B cell (primary cell): ENCODE measurements around the gene SDF2L1. TPM values are rescaled to one million over a fixed set of nuclear protein-coding genes. Genes with fewer than 3 reads are reported as not detected.

Experiments used
- ATAC-seq: fragments of 200-7000 bp; cut with Tn5 transposase; one replicate; pipeline ENCODE4 v1.10.0; 2021; ENCODE audit warnings: low read depth, mild to moderate bottlenecking, moderate number of reproducible peaks, moderate library complexity
- CTCF ChIA-PET: fragments of 350-600 bp; sonication (Branson Sonifier 250); formaldehyde crosslinking; loops from one replicate; lab custom pipeline; 2021; ENCODE audit warnings: antibody characterized with exemption, inconsistent platforms; lab: Charles Lee
- POLR2A ChIA-PET: fragments of 350-600 bp; sonication (Branson Sonifier 250); formaldehyde crosslinking; loops from one replicate; lab custom pipeline; 2021; ENCODE audit warnings: antibody characterized with exemption; lab: Charles Lee
- DNase-seq: peaks from one replicate; pipeline ENCODE4 v3.0.0; 2013
- H2AFZ ChIP-seq: 2 replicates; pipeline ENCODE4 v1.6.1; 2012; ENCODE audit warnings: mild to moderate bottlenecking, low read depth, low read length; ENCODE audit not compliant: insufficient read depth, poor library complexity, severe bottlenecking
- H3K27ac ChIP-seq, 2 donors: 1 replicate in 1 of 2; 2 replicates in 1 of 2; pipeline ENCODE4 v1.5.1; 2012 to 2013; ENCODE audit warnings: low read length in 2 of 2, mild to moderate bottlenecking in 2 of 2, moderate library complexity in 1 of 2
- H3K27me3 ChIP-seq, 4 experiments: fragments of 200-600 bp in 1 of 4; sonication (generic) in 1 of 4; replicated peaks in 1 of 4; 1 replicate in 2 of 4; 2 replicates in 2 of 4; pipeline versions ENCODE4 v1.6.1 to v1.7.0; 2013 to 2016; ENCODE audit warnings: low read length in 3 of 4, mild to moderate bottlenecking in 2 of 4, mixed read lengths in 1 of 4, moderate library complexity in 1 of 4; ENCODE audit not compliant: insufficient read depth in 4 of 4, control insufficient read depth in 3 of 4; ENCODE audit errors: control extremely low read depth in 1 of 4
- H3K36me3 ChIP-seq, 2 experiments: replicated peaks in 1 of 2; 1 replicate in 1 of 2; 2 replicates in 1 of 2; pipeline versions ENCODE4 v1.6.1 to v1.7.1; 2013; ENCODE audit warnings: low read length in 1 of 2; ENCODE audit not compliant: insufficient read depth in 2 of 2, control insufficient read depth in 1 of 2; ENCODE audit errors: control extremely low read depth in 1 of 2, extremely low read depth in 1 of 2
- H3K4me1 ChIP-seq, 2 donors: fragments of 200-600 bp in 1 of 2; sonication (generic) in 1 of 2; 1 replicate in 1 of 2; 2 replicates in 1 of 2; pipeline versions ENCODE4 v1.5.1 to v1.6.1; 2013 to 2017; ENCODE audit warnings: low read length in 2 of 2; ENCODE audit not compliant: control insufficient read depth in 2 of 2, insufficient read depth in 2 of 2
- H3K4me2 ChIP-seq: replicated peaks from 2 replicates; pipeline ENCODE3; 2012; ENCODE audit warnings: mild to moderate bottlenecking, low read depth, low read length; ENCODE audit not compliant: poor library complexity, severe bottlenecking
- H3K4me3 ChIP-seq, 5 experiments: fragments of 200-600 bp in 1 of 5; sonication (generic) in 1 of 5; 1 replicate in 3 of 5; 2 replicates in 2 of 5; pipeline versions ENCODE4 v1.5.1 to v1.7.0; 2011 to 2016; ENCODE audit warnings: low read length in 4 of 5, mild to moderate bottlenecking in 4 of 5, low read depth in 2 of 5, control low read depth in 1 of 5, moderate library complexity in 1 of 5; ENCODE audit not compliant: insufficient read depth in 1 of 5; ENCODE audit errors: control extremely low read depth in 1 of 5, extremely low read depth in 1 of 5
- H3K79me2 ChIP-seq: fragments of 200-600 bp; sonication (generic); one replicate; pipeline ENCODE4 v1.6.0; 2016; ENCODE audit warnings: low read length; ENCODE audit not compliant: control insufficient read depth, insufficient read depth
- H3K9ac ChIP-seq: fragments of 200-600 bp; sonication (generic); 2 replicates; pipeline ENCODE4 v1.6.1; 2017; ENCODE audit warnings: mild to moderate bottlenecking, low read length, moderate library complexity
- H3K9me3 ChIP-seq, 3 donors: one replicate each; pipeline versions ENCODE4 v1.6.1 to v1.7.1; 2013; ENCODE audit warnings: low read length in 2 of 3; ENCODE audit not compliant: control insufficient read depth in 2 of 3, insufficient read depth in 1 of 3; ENCODE audit errors: control extremely low read depth in 1 of 3
- H4K20me1 ChIP-seq: 2 replicates; pipeline ENCODE4 v1.6.0; 2012; ENCODE audit warnings: mild to moderate bottlenecking, low read length; ENCODE audit not compliant: insufficient read depth, control insufficient read depth, poor library complexity, severe bottlenecking
- H3K27ac Mint-ChIP-seq: one replicate; pipeline ENCODE4 v1.8.0; 2021; ENCODE audit warnings: mixed read lengths
- H3K27me3 Mint-ChIP-seq: one replicate; pipeline ENCODE4 v1.8.0; 2021; ENCODE audit warnings: mixed read lengths
- H3K4me1 Mint-ChIP-seq: one replicate; pipeline ENCODE4 v1.8.0; 2021; ENCODE audit warnings: mixed read lengths
- H3K4me3 Mint-ChIP-seq: one replicate; pipeline ENCODE4 v1.8.0; 2021; ENCODE audit warnings: mixed read lengths
- H3K9me3 Mint-ChIP-seq: one replicate; pipeline ENCODE4 v1.8.0; 2022; ENCODE audit warnings: mixed read lengths; ENCODE audit not compliant: insufficient read depth
- EZH2 ChIP-seq: IDR thresholded peaks from 2 replicates; pipeline ENCODE4 v1.6.1; 2012; ENCODE audit warnings: borderline replicate concordance, low read depth, mild to moderate bottlenecking, moderate library complexity, low read length; ENCODE audit not compliant: insufficient read depth, poor library complexity, severe bottlenecking
- WGBS: methylation state at CpG from one replicate; pipeline ENCODE4 v1.1.5; 2013; ENCODE audit warnings: missing lambda C conversion rate; ENCODE audit not compliant: insufficient coverage; 5-methylcytosine and 5-hydroxymethylcytosine counted together
- intact Hi-C: fragments of 100-400 bp; cut with micrococcal nuclease; formaldehyde crosslinking; loops from one replicate; pipeline ENCODE4 v1.10.0; 2022
- polyA plus RNA-seq: library from polyadenylated mRNA; depleted of rRNA; stranded (reverse); fragments of >200 nt; gene quantifications from 2 replicates; pipeline ENCODE4 v1.2.3, GENCODE V29; 2012
- total RNA-seq, 2 donors: library from RNA; stranded (reverse); fragments of 120-200 nt in 1 of 2; gene quantifications; 1 replicate in 1 of 2; 2 replicates in 1 of 2; pipeline versions ENCODE4 v1.2.3 to v1.2.4, GENCODE V29; 2013 to 2022
- TF ChIP-seq, protein P1 (sequence below): fragments of 200-600 bp; IDR thresholded peaks from one replicate; pipeline ENCODE4 v1.8.0; 2022; ENCODE audit warnings: antibody characterized with exemption, mild to moderate bottlenecking

Gene SDF2L1
- total and polyA plus RNA-seq, 2 donors (not counting 1 experiment from before 2014, with no cell fraction given) = 15.2 to 23.5 TPM

GRCh38 chr22:21624120-21624879 is 17.8 kb upstream of the SDF2L1 start:
- Histone ChIP-seq H4K20me1 (peaks cover 91% of the 10 kb centered on the region), H3K27me3 (no peaks in the 10 kb centered on the region), H3K36me3 (peaks cover 0 to 55% of the 10 kb centered on the region in 2 experiments), H3K9me3 (peaks cover 0 to 6% (median 0%) of the 10 kb centered on the region in 3 donors), H3K4me1 (peaks cover 23 to 26% of the 10 kb centered on the region in 2 donors), H3K27ac (peak overlapping the region in 1 of 2 donors; percentile 56), H2AFZ (no peak overlapping the region), H3K4me2 (no peak overlapping the region), H3K4me3 (no peak overlapping the region), H3K79me2 (peaks cover 64% of the 10 kb centered on the region), H3K9ac (no peak overlapping the region)
- peak overlapping the region; percentile 10 for H3K27ac Mint-ChIP-seq
- intact Hi-C loops = no loop called here
- H3K27me3 Mint-ChIP-seq = no peaks in the 10 kb centered on the region
- no peaks in the 10 kb centered on the region for H3K9me3 Mint-ChIP-seq
- CTCF ChIA-PET = interaction anchor here (11.1 kb wide), 1 partner anchor 20 kb away, joined by 168 read pairs; the partner anchor contains the start of gene SDF2L1
- ATAC-seq = no peak
- peak; percentile 38 for DNase-seq
- H3K4me1 Mint-ChIP-seq = peaks cover 36% of the 10 kb centered on the region
- H3K4me3 Mint-ChIP-seq = no peak overlapping the region
- 83% methylated on average over 8 of the region's 8 CpGs for WGBS
- POLR2A ChIA-PET = no interaction called here
- TF ChIP-seq, protein P1, sequence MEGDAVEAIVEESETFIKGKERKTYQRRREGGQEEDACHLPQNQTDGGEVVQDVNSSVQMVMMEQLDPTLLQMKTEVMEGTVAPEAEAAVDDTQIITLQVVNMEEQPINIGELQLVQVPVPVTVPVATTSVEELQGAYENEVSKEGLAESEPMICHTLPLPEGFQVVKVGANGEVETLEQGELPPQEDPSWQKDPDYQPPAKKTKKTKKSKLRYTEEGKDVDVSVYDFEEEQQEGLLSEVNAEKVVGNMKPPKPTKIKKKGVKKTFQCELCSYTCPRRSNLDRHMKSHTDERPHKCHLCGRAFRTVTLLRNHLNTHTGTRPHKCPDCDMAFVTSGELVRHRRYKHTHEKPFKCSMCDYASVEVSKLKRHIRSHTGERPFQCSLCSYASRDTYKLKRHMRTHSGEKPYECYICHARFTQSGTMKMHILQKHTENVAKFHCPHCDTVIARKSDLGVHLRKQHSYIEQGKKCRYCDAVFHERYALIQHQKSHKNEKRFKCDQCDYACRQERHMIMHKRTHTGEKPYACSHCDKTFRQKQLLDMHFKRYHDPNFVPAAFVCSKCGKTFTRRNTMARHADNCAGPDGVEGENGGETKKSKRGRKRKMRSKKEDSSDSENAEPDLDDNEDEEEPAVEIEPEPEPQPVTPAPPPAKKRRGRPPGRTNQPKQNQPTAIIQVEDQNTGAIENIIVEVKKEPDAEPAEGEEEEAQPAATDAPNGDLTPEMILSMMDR = peak; percentile 54
- TF ChIP-seq EZH2 = no peak
